AG09309 (cell line): ENCODE data around the gene METTL1.
"Not testable (repeated sequence)": the region's sequence is repeated elsewhere in the genome, so short reads cannot be mapped to it uniquely, and the experiment has no call there.

Experiments
- DNase-seq: peaks from one replicate; pipeline ENCODE4 v3.0.0-alpha.2; 2010; ENCODE audit warnings: low read depth
- H3K4me3 ChIP-seq: 2 replicates; pipeline ENCODE4 v1.5.1; 2011; ENCODE audit warnings: mild to moderate bottlenecking, low read depth, low read length, moderate library complexity; ENCODE audit not compliant: control insufficient read depth
- TF ChIP-seq, protein P1 (sequence below): IDR thresholded peaks from 2 replicates; pipeline ENCODE4 v1.5.1; 2011; ENCODE audit warnings: mild to moderate bottlenecking, low read depth, low read length, inconsistent platforms; ENCODE audit not compliant: insufficient read depth, control insufficient read depth; ENCODE audit errors: missing control alignments

Gene METTL1

DNA sequence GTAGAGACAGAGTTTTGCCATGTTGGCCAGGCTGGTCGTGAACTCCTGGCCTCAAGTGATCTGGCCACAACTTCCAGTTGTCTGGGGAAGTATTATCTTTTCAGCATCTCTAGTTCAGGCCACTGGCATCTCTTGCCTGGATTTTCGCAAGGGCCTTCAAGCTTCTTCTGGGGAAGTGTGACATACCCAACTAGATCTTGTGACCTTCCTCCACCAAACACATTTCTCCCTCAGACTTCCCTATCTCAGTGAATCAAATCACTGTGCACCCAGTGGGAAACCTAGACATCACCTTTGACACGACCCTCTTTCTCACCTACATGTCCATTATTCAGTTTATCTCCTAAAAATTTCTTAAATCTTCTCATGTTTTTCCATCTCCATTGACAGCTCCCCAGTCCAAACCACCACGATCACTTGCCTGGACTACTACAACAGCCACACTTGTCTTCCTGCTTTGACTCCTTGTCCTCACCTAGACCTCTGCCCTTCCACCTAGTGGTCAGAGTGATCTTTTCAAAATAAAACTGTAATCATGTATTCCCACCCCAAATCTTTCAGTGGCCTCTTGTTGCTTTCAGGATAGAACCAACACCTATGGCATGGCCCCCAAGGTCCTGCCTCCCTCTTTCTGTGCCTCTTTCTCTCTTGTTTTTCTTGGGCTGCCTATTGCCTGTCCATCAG is 3.8 kb upstream of the METTL1 start:
- DNase-seq: no peak
- TF ChIP-seq, protein P1, sequence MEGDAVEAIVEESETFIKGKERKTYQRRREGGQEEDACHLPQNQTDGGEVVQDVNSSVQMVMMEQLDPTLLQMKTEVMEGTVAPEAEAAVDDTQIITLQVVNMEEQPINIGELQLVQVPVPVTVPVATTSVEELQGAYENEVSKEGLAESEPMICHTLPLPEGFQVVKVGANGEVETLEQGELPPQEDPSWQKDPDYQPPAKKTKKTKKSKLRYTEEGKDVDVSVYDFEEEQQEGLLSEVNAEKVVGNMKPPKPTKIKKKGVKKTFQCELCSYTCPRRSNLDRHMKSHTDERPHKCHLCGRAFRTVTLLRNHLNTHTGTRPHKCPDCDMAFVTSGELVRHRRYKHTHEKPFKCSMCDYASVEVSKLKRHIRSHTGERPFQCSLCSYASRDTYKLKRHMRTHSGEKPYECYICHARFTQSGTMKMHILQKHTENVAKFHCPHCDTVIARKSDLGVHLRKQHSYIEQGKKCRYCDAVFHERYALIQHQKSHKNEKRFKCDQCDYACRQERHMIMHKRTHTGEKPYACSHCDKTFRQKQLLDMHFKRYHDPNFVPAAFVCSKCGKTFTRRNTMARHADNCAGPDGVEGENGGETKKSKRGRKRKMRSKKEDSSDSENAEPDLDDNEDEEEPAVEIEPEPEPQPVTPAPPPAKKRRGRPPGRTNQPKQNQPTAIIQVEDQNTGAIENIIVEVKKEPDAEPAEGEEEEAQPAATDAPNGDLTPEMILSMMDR: no peak
- H3K4me3 ChIP-seq: no peak overlapping the region

DNA sequence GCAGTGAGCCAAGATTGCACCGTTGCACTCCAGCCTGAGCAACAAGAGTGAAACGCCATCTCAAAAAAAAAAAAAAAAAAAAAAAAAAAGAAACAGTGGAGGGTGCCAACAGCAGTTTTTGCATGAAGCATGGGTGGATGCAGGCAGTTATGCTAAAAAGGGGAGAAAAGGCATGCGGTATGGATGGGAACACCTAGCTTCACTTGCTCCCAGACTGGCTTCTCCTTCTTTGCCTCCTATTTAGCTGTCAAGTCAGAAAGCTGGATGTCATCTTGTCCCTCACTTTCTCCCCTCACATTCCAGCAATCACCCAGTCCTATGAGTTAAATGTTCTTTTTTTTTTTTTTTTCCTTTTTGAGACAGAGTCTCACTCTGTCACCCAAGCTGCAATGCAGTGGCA is 3.1 kb upstream of the METTL1 start:
- TF ChIP-seq, protein P1: no peak
- H3K4me3 ChIP-seq: no peak overlapping the region
- no peak for DNase-seq

DNA sequence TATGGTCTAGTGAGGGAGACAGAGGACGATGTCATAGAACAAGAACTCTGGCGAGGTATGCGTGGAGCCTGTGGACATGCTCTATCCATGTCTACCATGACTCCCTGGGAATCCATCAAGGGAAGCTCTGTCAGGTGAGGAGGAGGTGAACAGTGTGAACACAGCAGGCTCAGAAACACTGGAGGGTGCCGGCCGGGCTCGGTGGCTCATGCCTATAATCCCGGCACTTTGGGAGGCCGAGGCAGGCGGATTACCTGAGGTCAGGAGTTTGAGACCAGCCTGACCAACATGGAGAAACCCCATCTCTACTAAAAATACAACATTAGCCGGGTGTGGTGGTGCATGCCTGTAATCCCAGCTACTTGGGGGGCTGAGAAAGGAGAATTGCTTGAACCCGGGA is 2.7 kb upstream of the METTL1 start:
- not testable (repeated sequence) for H3K4me3 ChIP-seq, DNase-seq

DNA sequence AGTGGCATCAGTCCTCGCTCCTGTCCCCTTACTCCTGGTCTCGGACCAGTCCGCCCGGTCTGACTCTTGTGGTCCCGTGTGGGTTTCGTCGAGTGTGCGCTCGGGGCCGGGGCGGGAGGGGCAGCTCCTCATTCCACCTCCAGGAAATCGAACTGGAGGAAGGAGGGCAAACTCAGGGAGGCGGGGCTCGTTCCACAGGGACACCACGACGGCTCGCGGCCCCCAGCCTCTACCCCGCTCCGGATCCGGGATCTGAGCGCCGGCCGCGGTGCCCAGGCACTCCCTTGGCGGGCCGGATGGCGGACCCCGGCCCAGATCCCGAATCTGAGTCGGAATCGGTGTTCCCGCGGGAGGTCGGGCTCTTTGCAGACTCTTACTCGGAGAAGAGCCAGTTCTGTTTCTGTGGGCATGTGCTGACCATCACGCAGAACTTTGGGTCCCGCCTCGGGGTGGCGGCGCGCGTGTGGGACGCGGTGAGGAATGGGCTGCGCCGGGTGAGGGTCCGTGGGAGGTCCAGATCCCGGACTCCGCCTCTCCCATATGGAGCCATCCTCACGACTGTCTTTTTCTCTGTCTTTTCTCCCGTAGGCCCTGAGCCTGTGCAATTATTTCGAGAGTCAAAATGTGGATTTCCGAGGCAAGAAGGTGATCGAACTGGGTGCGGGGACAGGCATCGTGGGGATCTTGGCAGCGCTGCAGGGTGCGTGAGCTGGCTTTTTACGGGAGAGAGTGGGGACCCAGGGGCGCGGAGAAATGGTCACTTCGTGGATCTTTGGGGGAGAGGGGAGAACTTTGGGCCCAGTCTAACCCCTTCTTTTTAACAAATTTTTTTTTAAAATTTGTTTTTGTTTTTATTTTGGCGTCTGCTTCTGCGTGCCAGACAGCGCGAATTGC is 771 bp upstream of the METTL1 start, which contains the start of gene EEF1AKMT3:
EEF1AKMT3 (plus strand) TSS at position 186 of the 894 bp plus-strand sequence; CDS start at position 297, 111 bp downstream.
- peak within 1 kb of the TSS; percentile 98 for H3K4me3 ChIP-seq
- TF ChIP-seq, protein P1: no peak
- DNase-seq: no peak

DNA sequence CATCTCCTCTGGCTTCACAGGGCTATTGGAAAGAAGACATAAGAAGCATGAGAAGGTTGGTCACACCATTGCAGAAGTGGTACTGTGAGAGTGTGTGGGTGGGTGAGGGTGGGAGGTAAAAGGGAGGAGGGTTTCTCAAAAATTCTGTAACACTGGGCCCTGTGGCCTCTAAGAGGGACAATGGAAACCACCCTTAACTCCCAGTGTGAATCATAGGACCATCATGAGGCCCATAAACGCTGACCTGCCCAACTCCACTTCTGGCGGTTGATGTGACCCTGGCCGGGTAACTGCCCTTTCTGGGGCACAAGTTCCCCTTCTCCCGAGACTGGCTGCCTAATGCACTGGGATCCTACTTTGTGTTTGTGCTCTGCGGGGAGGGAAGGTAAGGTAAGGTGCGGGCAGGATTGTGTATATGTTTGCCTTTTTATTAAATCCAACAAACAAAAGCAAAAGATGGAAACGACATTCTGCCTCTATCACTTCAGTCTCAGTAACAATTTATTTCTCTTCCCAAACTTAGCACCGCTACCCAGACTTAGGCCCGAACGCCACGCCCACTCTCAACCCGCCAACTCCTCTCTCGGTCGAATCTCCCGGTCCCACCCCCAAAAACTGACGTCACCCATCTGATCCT is 551 bp downstream of the METTL1 start:
- TF ChIP-seq, protein P1: no peak
- H3K4me3 ChIP-seq: peak overlapping the region; percentile 98
- peak; percentile 55 for DNase-seq

DNA sequence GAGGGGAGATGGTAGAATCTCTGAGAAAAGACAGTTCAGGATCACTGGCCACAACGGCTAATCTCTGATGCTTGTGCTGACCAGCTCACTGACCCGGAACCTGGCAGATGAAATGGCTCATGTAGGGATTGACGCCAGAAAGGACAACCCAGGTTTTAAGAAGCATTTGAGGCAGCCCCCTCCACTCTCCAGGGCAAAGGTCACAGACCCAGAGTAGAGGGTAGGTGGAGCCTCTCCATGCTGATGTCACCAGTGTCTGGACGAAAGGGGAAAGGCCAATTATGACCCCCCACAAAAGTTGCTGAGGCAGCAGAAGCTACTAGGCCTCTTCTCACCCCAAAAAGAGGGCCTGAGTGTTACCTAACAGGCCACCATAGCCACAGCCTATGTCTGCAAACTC is 1.2 kb downstream of the METTL1 start:
- TF ChIP-seq, protein P1: no peak
- DNase-seq: no peak
- no peak overlapping the region for H3K4me3 ChIP-seq

DNA sequence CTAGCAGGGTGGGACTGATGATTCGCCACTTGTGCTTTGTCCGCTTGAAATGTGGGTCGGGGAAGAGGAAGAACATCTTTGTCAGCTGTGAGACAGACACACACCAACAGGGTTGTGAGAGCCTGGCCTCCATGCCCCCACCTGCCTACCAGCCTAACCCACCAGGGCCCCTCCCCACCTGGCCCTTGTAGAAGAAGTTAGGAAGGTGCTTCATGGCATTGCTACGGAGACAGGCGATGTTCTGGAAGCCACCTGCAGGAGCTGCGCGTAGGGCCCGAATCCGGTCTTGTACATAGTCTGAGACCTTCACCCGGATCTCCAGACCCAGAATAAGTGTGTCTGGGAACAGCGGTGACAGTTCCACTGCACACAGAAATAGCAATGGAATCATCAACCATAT is 2.3 kb downstream of the METTL1 start:
- DNase-seq: no peak
- no peak overlapping the region for H3K4me3 ChIP-seq
- TF ChIP-seq, protein P1: no peak
